Upper lobe of left lung (tissue), 6 donors: Measurements from ENCODE around the gene LRP1B. TPM values are rescaled to one million over a fixed set of nuclear protein-coding genes. Genes with fewer than 3 reads are reported as not detected.

Experiments used
- ATAC-seq, 2 donors: fragments of 200-7000 bp; cut with Tn5 transposase; one replicate each; pipeline ENCODE4 v1.9.1; 2022; ENCODE audit warnings: mild to moderate bottlenecking in 2 of 2, moderate library complexity in 2 of 2; ENCODE audit not compliant: low FRiP score in 2 of 2
- DNase-seq, 2 donors: peaks; one replicate each; pipeline ENCODE4 v3.0.0-alpha.2; 2019 to 2020
- H3K27ac ChIP-seq, 4 donors: fragments of 200-600 bp; sonication (generic); one replicate each; pipeline ENCODE4 v1.5.1; 2016 to 2019
- H3K27me3 ChIP-seq, 4 donors: fragments of 200-600 bp; sonication (generic); one replicate each; pipeline ENCODE4 v1.5.1; 2017 to 2019
- H3K36me3 ChIP-seq, 4 donors: fragments of 200-600 bp; sonication (generic); one replicate each; pipeline ENCODE4 v1.5.1; 2016 to 2019
- H3K4me1 ChIP-seq, 4 donors: fragments of 200-600 bp; sonication (generic); one replicate each; pipeline ENCODE4 v1.5.1; 2018 to 2019
- H3K4me3 ChIP-seq, 4 donors: fragments of 200-600 bp; sonication (generic); one replicate each; pipeline ENCODE4 v1.5.1; 2017 to 2019; ENCODE audit warnings: mild to moderate bottlenecking in 2 of 4, moderate library complexity in 1 of 4
- H3K9me3 ChIP-seq, 4 donors: fragments of 200-600 bp; sonication (generic); one replicate each; pipeline ENCODE4 v1.5.1; 2018 to 2019
- EP300 ChIP-seq, 4 donors: sonication (generic); formaldehyde crosslinking; IDR thresholded peaks; one replicate each; pipeline ENCODE4 v1.5.1; 2017; ENCODE audit warnings: antibody characterized with exemption in 4 of 4, control low read depth in 2 of 4
- POLR2A ChIP-seq, 4 donors: fragments of 450-650 bp; IDR thresholded peaks; one replicate each; pipeline ENCODE4 v1.5.1; 2016 to 2017; ENCODE audit warnings: antibody characterized with exemption in 4 of 4, mild to moderate bottlenecking in 2 of 4
- POLR2AphosphoS5 ChIP-seq, 2 donors: sonication (generic); formaldehyde crosslinking; IDR thresholded peaks; one replicate each; pipeline ENCODE4 v1.5.1; 2017; ENCODE audit warnings: antibody characterized with exemption in 2 of 2
- WGBS, 2 donors: methylation state at CpG; one replicate each; pipeline ENCODE4 v1.1.5; 2017 to 2018; 5-methylcytosine and 5-hydroxymethylcytosine counted together
- total RNA-seq, 6 donors: library from RNA; depleted of rRNA in 4 of 6; stranded (reverse); fragments of >200 nt in 4 of 6; gene quantifications; one replicate each; pipeline versions ENCODE4 v1.1.0 to v1.2.1, GENCODE V29; 2016 to 2021
- TF ChIP-seq, protein P1 (sequence below), 6 experiments: fragments of 450-650 bp in 4 of 6; fragments of 200-600 bp in 2 of 6; sonication (generic) in 2 of 6; IDR thresholded peaks; one replicate each; pipeline ENCODE4 v1.5.1; 2016 to 2019; ENCODE audit warnings: antibody characterized with exemption in 6 of 6
- donor health status: DM: no; HTN: no; CAD: no; lungs with moderate emphysema.
- donor health status: DM: no; HTN: yes; CAD: no; lungs with severe emphysema.

LRP1B gene
- total RNA-seq, 6 donors from 2014 or later = under 0.01 to 0.46 (median 0.11) TPM

- Histone ChIP-seq H3K4me1 (no peaks in the 10 kb centered on the region), H3K4me3 (no peak overlapping the region), H3K27me3 (no peaks in the 10 kb centered on the region), H3K9me3 (no peaks in the 10 kb centered on the region), H3K36me3 (no peaks in the 10 kb centered on the region), H3K27ac (no peak overlapping the region)
- TF ChIP-seq POLR2A (IDR thresholded peaks at IDR 0.05) (no peak), EP300 (IDR thresholded peaks at IDR 0.05) (no peak), POLR2AphosphoS5 (IDR thresholded peaks at IDR 0.05) (no peak)
- TF ChIP-seq, protein P1, sequence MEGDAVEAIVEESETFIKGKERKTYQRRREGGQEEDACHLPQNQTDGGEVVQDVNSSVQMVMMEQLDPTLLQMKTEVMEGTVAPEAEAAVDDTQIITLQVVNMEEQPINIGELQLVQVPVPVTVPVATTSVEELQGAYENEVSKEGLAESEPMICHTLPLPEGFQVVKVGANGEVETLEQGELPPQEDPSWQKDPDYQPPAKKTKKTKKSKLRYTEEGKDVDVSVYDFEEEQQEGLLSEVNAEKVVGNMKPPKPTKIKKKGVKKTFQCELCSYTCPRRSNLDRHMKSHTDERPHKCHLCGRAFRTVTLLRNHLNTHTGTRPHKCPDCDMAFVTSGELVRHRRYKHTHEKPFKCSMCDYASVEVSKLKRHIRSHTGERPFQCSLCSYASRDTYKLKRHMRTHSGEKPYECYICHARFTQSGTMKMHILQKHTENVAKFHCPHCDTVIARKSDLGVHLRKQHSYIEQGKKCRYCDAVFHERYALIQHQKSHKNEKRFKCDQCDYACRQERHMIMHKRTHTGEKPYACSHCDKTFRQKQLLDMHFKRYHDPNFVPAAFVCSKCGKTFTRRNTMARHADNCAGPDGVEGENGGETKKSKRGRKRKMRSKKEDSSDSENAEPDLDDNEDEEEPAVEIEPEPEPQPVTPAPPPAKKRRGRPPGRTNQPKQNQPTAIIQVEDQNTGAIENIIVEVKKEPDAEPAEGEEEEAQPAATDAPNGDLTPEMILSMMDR (IDR thresholded peaks at IDR 0.05) = no peak
- DNase-seq (no peak), ATAC-seq (no peak)
- 88 to 96% methylated on average over 5 of the region's 5 CpGs for WGBS, 2 donors
Observed at GRCh38 chr2:141001750-141002149, 1129.1 kb downstream of the LRP1B start.

GRCh38 chr2:140998577-140998976 is 1132.2 kb downstream of the LRP1B start:
- H3K4me1 ChIP-seq = no peaks in the 10 kb centered on the region
- H3K36me3 ChIP-seq = no peaks in the 10 kb centered on the region
- no peak for TF ChIP-seq POLR2A (IDR thresholded peaks at IDR 0.05)
- TF ChIP-seq, protein P1 (IDR thresholded peaks at IDR 0.05) = no peak
- no peak for TF ChIP-seq EP300 (IDR thresholded peaks at IDR 0.05)
- TF ChIP-seq POLR2AphosphoS5 (IDR thresholded peaks at IDR 0.05) = no peak
- no peak overlapping the region for H3K27ac ChIP-seq
- no peaks in the 10 kb centered on the region for H3K9me3 ChIP-seq
- no peaks in the 10 kb centered on the region for H3K27me3 ChIP-seq
- WGBS, 2 donors = 88 to 97% methylated on average over 1 of the region's 1 CpG
- ATAC-seq (no peak), DNase-seq (no peak)
- H3K4me3 ChIP-seq = no peak overlapping the region

GRCh38 chr2:140998017-140998416 is 1132.8 kb downstream of the LRP1B start:
- ATAC-seq (no peak), DNase-seq (no peak)
- H3K27me3 ChIP-seq = no peaks in the 10 kb centered on the region
- no peaks in the 10 kb centered on the region for H3K36me3 ChIP-seq
- H3K27ac ChIP-seq = no peak overlapping the region
- no peaks in the 10 kb centered on the region for H3K9me3 ChIP-seq
- no peaks in the 10 kb centered on the region for H3K4me1 ChIP-seq
- TF ChIP-seq POLR2A (IDR thresholded peaks at IDR 0.05) (no peak), EP300 (IDR thresholded peaks at IDR 0.05) (no peak), POLR2AphosphoS5 (IDR thresholded peaks at IDR 0.05) (no peak)
- TF ChIP-seq, protein P1 (IDR thresholded peaks at IDR 0.05) = no peak
- H3K4me3 ChIP-seq = no peak overlapping the region

- no peak for DNase-seq
- Histone ChIP-seq H3K4me1 (no peaks in the 10 kb centered on the region), H3K27ac (no peak overlapping the region), H3K27me3 (no peaks in the 10 kb centered on the region), H3K9me3 (no peaks in the 10 kb centered on the region), H3K4me3 (no peak overlapping the region), H3K36me3 (no peaks in the 10 kb centered on the region)
- ATAC-seq = no peak
- TF ChIP-seq POLR2A (IDR thresholded peaks at IDR 0.05) (no peak), POLR2AphosphoS5 (IDR thresholded peaks at IDR 0.05) (no peak), EP300 (IDR thresholded peaks at IDR 0.05) (no peak)
- TF ChIP-seq, protein P1 (IDR thresholded peaks at IDR 0.05) = no peak
Observed at GRCh38 chr2:140994856-140995255, 1136.0 kb downstream of the LRP1B start.

- Histone ChIP-seq H3K4me1 (no peaks in the 10 kb centered on the region), H3K27ac (no peak overlapping the region), H3K27me3 (no peaks in the 10 kb centered on the region), H3K9me3 (no peaks in the 10 kb centered on the region), H3K4me3 (no peak overlapping the region), H3K36me3 (no peaks in the 10 kb centered on the region)
- WGBS, 2 donors = 53 to 69% methylated on average over 1 of the region's 1 CpG
- DNase-seq = no peak
- no peak for TF ChIP-seq POLR2AphosphoS5 (IDR thresholded peaks at IDR 0.05)
- no peak for TF ChIP-seq POLR2A (IDR thresholded peaks at IDR 0.05)
- no peak for TF ChIP-seq EP300 (IDR thresholded peaks at IDR 0.05)
- TF ChIP-seq, protein P1 (IDR thresholded peaks at IDR 0.05) = no peak
- ATAC-seq = no peak
Observed at GRCh38 chr2:140990416-140990815, 1140.4 kb downstream of the LRP1B start.
